SW480 (cell line): ENCODE results near the gene SLC4A5.

Experiments used
- DNase-seq: peaks from one replicate; pipeline ENCODE4 v3.0.0-alpha.2; 2016; ENCODE audit warnings: low spot score

SLC4A5 gene, protein sequence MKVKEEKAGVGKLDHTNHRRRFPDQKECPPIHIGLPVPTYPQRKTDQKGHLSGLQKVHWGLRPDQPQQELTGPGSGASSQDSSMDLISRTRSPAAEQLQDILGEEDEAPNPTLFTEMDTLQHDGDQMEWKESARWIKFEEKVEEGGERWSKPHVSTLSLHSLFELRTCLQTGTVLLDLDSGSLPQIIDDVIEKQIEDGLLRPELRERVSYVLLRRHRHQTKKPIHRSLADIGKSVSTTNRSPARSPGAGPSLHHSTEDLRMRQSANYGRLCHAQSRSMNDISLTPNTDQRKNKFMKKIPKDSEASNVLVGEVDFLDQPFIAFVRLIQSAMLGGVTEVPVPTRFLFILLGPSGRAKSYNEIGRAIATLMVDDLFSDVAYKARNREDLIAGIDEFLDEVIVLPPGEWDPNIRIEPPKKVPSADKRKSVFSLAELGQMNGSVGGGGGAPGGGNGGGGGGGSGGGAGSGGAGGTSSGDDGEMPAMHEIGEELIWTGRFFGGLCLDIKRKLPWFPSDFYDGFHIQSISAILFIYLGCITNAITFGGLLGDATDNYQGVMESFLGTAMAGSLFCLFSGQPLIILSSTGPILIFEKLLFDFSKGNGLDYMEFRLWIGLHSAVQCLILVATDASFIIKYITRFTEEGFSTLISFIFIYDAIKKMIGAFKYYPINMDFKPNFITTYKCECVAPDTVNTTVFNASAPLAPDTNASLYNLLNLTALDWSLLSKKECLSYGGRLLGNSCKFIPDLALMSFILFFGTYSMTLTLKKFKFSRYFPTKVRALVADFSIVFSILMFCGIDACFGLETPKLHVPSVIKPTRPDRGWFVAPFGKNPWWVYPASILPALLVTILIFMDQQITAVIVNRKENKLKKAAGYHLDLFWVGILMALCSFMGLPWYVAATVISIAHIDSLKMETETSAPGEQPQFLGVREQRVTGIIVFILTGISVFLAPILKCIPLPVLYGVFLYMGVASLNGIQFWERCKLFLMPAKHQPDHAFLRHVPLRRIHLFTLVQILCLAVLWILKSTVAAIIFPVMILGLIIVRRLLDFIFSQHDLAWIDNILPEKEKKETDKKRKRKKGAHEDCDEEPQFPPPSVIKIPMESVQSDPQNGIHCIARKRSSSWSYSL

GRCh38 chr2:74343316-74343715 lies at the start of gene SLC4A5:
TSS of gene SLC4A5 (minus strand) at chr2:74343416. CDS start at chr2:74315023, 28,393 bp downstream.
- no peak for DNase-seq

DNA sequence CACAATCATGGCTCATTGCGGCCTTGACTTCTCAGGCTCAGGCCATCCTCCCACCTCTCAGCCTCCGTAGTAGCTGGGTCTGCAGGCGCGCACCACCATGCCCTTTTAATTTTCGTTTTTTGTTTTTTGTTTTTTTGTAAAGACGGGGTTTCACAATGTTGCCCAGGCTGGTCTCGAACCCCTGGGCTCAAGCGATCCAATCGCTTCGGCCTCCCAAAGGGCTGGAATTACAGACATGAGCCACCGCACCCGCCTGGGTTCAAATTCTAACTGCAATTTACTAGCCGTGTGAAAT lies 49.2 kb upstream of the SLC4A5 start:
- no peak for DNase-seq

DNA sequence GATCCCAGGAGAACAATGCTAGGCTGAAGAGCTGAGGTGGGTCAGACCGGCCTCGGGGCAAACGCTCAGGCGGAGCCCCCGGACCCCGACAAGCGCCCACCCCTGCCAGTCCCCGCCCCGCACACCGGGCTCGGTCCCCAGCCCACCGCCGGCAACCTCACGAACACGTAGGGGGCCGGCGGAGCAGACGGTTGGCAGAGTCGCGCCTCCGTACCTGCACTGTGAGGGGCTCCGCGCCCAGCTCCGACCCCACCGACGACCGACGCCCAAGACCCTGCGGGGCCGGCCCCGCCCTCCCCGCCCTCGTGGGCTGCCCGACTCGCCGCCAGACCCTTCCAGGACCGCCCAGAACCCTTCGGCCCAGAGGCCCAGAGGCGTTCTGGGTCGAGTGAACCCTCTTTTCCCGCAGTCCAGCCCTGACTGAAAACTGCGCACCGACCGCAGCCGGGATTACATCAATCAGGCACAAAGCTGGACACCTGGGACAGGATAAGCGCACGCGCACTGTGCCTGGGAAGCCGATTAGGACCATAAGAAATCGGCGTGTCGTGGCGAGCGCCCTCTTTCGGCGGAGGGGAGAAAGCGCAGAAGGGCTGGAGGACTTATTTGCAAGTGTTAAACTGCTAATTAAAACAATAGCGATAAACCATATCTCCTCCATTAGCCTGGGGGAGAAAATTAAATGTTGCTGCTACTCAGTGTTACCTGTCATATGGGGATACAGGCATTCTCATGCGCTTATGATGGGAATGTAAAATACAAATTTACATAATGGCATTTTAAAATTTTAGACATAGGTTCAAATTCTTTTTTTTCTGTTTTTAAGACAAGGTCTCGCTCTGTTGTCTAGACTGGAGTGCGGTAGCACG lies 48.6 kb upstream of the SLC4A5 start:
- peak; percentile 92 for DNase-seq

GRCh38 chr2:74391209-74391579 lies 48.0 kb upstream of the SLC4A5 start:
- DNase-seq = peak; percentile 29

DNA sequence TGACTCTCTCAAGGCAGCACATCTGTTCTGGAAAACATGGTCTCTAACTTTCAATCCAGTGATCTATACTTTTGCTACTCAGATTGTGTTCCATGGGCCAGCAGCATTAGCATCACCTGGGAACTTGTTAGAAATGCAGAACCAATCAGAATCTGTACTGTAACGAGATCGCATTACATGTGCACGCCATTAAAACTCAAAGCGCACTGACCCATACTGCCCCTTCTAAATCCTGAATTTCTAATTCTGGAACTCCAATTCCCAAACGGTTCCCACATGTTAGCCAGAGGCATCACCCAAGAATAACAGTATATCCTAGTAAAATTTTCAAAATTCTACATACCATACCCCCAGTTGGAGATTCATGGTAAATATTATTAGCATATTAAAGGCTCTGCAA lies 47.4 kb upstream of the SLC4A5 start:
- DNase-seq = no peak

GRCh38 chr2:74387346-74387745 lies 44.1 kb upstream of the SLC4A5 start:
- DNase-seq = no peak

DNA sequence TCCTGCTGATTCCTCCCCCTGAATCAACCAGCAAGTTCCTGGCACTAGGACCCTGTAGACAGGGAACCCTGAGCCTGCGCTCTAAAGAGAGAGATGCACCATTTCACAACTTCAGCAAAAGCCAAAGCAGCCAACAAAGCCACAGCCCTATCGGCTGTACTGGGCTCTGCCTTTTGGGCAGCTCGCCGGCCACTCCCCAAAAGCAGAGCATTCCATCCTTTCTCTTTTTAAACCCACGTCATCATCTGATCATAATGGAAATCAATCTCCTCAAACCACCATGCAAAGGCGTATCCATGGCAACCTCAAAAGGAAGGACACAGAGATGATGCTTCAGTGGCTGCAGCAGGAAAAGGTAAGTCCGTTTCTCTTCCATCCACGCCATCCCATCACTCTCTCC lies 42.2 kb upstream of the SLC4A5 start:
- no peak for DNase-seq

GRCh38 chr2:74384051-74384450 lies 40.8 kb upstream of the SLC4A5 start:
- no peak for DNase-seq

GRCh38 chr2:74383254-74383653 lies 40.0 kb upstream of the SLC4A5 start:
- no peak for DNase-seq

DNA sequence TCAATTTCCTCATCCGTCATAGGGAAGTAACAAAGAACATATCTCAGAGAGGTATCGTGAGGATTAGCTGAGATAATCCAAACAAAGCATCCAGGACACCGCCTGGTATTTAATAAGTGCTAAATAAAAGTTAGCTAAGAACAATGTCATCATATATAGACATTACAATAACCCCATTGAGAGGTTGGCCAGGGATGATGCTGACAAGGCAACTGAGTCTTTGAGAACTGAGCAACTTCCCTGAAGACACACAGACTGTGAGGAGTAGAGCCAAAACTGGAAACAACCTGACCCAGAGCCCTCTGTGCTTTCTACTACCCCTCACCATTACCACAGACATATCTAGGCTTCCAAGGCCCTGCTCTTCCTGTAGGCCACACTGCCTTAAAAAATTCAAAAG lies 38.5 kb upstream of the SLC4A5 start:
- no peak for DNase-seq

- DNase-seq = no peak
Observed at GRCh38 chr2:74379851-74380789, 36.9 kb upstream of the SLC4A5 start, which contains the start of gene DCTN1. TSS of gene DCTN1 (minus strand) at chr2:74380311. CDS start at chr2:74380037, 274 bp downstream.

DNA sequence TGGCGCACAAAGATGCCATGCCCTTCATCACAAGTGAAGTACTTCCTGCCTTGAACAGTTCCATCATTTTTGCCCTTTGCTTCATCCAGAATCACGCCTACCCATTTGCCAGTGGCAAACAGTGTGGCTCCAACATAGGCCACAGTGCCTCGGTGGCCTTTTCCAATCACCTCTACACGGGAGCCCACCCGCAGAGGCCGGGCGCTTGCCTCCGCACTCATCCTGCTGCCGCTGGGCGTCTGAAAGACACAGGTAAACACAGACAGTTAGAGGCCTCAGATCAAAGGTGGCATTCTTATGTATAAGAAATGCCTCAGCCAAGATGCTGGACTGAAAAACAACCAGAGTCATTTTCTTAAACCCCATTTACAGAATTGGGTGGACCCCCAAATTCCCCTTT lies 34.8 kb upstream of the SLC4A5 start:
- no peak for DNase-seq

- no peak for DNase-seq
Observed at GRCh38 chr2:74375838-74376237, 32.6 kb upstream of the SLC4A5 start.

- DNase-seq = no peak
Observed at GRCh38 chr2:74374509-74375205, 31.4 kb upstream of the SLC4A5 start.

GRCh38 chr2:74373985-74374384 lies 30.8 kb upstream of the SLC4A5 start:
- DNase-seq = no peak

GRCh38 chr2:74373221-74373676 lies 30.0 kb upstream of the SLC4A5 start:
- no peak for DNase-seq

GRCh38 chr2:74372674-74373073 lies 29.5 kb upstream of the SLC4A5 start:
- DNase-seq = no peak

DNA sequence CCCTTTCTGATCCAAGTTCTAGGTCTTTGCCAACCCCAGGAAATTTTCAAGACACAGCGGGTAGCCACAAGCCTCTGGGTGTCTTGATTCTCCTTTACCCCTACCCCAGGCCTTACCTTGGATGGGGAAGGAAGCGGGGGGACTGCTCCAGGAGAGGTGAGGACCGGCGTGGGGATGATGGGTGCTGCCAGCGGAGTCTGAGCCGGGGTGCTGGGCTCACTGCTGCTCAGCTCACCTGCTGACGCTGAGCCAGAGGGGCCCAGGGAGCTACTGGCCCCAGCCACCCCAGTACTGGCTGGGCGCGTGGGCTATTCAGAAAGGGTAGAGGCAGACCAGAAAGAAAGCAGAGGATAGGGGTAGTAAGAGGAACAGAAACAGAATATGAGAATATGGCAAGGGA lies 28.2 kb upstream of the SLC4A5 start:
- DNase-seq = no peak

DNA sequence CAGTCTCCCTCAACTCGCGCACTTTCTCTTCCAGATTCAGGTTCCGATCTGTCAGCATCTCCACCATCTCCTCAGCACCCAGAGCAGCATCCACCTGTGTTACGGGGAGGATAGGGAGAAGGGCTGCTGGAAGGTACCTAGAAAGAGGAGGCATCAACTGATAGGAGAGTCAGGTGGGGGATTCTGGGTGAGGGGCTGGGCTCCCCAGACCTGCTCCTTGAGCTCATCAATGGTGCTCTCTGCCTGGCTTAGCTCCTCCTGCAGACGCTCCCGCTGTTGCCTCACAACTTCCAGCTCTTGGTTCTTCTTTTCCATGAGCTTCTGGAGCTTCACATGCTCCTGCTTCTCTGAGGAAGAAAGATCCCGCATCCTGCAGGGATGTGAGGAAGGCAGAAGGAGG lies 26.8 kb upstream of the SLC4A5 start:
- DNase-seq = no peak

GRCh38 chr2:74368499-74368898 lies 25.3 kb upstream of the SLC4A5 start:
- no peak for DNase-seq
